H1 (cell line): ENCODE measurements around the gene ZNF398. TPM values are rescaled to one million over a fixed set of nuclear protein-coding genes. Genes with fewer than 3 reads are reported as not detected.

Source experiments
- EGR1 ChIP-seq: IDR thresholded peaks from 2 replicates; pipeline ENCODE4 v1.6.1; 2011; ENCODE audit warnings: low read depth, low read length, borderline replicate concordance
- GABPA ChIP-seq: IDR thresholded peaks from 2 replicates; pipeline ENCODE4 v1.6.1; 2011; ENCODE audit warnings: mild to moderate bottlenecking, low read length, moderate library complexity, borderline replicate concordance; ENCODE audit not compliant: insufficient read depth
- KDM5A ChIP-seq: fragments of 200-600 bp; IDR thresholded peaks from 2 replicates; pipeline ENCODE4 v1.7.1; 2012; ENCODE audit warnings: mild to moderate bottlenecking, low read length, inconsistent platforms, mixed read lengths
- POLR2A ChIP-seq, 2 experiments: IDR thresholded peaks; 1 replicate in 1 of 2; 2 replicates in 1 of 2; pipeline ENCODE4 v1.6.1; 2011; ENCODE audit warnings: low read depth in 2 of 2, low read length in 2 of 2, mild to moderate bottlenecking in 2 of 2; ENCODE audit errors: control extremely low read depth in 1 of 2
- POU5F1 ChIP-seq: IDR thresholded peaks from 2 replicates; pipeline ENCODE4 v1.6.1; 2011; ENCODE audit warnings: low read depth, mild to moderate bottlenecking, low read length, moderate library complexity
- RAD21 ChIP-seq, 2 experiments: IDR thresholded peaks in 1 of 2; conservative IDR thresholded peaks in 1 of 2; 2 replicates each; pipeline ENCODE4 v1.6.1; 2011; ENCODE audit warnings: low read depth in 2 of 2, low read length in 2 of 2, improper control_type of control experiment in 1 of 2, inconsistent platforms in 1 of 2, mild to moderate bottlenecking in 1 of 2, moderate library complexity in 1 of 2
- polyA plus RNA-seq, 7 experiments: library from polyadenylated mRNA; depleted of rRNA in 3 of 7; stranded (reverse) in 5 of 7; unstranded in 2 of 7; fragments of >200 nt in 5 of 7; fragments of 200-250 nt in 2 of 7; gene quantifications; 1 replicate in 5 of 7; 2 replicates in 1 of 7; 4 replicates in 1 of 7; pipeline versions ENCODE4 v1.2.1 to v1.2.3, GENCODE V29; 2011 to 2013; ENCODE audit warnings: missing spikeins in 2 of 7, mixed read lengths in 2 of 7
- small RNA-seq: library from polyadenylated mRNA; stranded (forward); fragments of <200 nt; extraction: miRNeasy Mini kit (QIAGEN cat#:217004); gene quantifications from one replicate; pipeline ENCODE3, GENCODE V24; 2013; ENCODE audit not compliant: insufficient read depth
- total RNA-seq: library from RNA; stranded (reverse); fragmentation: NEBNext Ultra II Directional; extraction: Animal tissue kit (Norgen Biotek cat#: 25700); gene quantifications from 2 replicates; pipeline ENCODE4 v1.2.1, GENCODE V29; 2021
- TF ChIP-seq, protein P1 (sequence below): IDR thresholded peaks from 2 replicates; pipeline ENCODE4 v1.6.1; 2011; ENCODE audit warnings: low read depth, mild to moderate bottlenecking, low read length; ENCODE audit not compliant: insufficient read depth

Gene ZNF398
- total and polyA plus RNA-seq, 2 of the 8 experiments (the other 6 are each of a cell fraction or from before 2014, with no cell fraction given): 52.7 to 63.5 TPM

DNA sequence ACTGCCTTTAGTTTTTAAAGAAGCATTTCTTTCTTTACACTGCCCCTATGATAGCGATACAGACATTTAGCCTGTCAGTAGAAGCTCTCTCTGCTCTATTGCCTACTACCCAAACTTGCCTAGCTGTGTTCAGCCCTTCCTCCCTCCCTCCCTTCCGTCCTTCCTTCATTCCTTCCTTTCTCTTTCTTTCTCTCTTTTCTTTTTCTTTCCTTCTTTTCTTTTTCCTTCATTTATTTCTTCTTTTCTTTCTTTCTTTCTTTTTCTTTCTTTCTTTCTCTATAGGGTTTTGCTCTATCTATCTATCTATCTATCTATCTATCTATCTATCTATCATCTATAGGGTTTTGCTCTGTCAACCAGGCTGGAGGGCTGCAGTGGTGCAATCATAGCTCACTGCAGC is 85.1 kb downstream of the ZNF398 start (continued):
- TF ChIP-seq EGR1 (no peak), POU5F1 (no peak), RAD21 (IDR thresholded peaks at IDR 0.05 in 1 of 2, conservative IDR thresholded peaks at IDR 0.05 in 1 of 2; ENCODE audit: low read depth in 2 of 2, low read length in 2 of 2) (no peak), KDM5A (no peak), POLR2A (IDR thresholded peaks at IDR 0.05; ENCODE audit: control extremely low read depth in 1 of 2, low read depth in 2 of 2, low read length in 2 of 2) (no peak), GABPA (no peak)
- TF ChIP-seq, protein P1, sequence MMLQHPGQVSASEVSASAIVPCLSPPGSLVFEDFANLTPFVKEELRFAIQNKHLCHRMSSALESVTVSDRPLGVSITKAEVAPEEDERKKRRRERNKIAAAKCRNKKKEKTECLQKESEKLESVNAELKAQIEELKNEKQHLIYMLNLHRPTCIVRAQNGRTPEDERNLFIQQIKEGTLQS: no peak
- TF ChIP-seq, all 59 proteins: peak for 0

Small RNA genes within 50 kb of the gene (small RNA-seq; reads per million reads assigned to genes)
- not detected for gene AC004890.1
- 0.69 reads per million for gene RN7SL521P

Other genes starting within 250 kb of the ZNF398 start
- gene PDIA4, start 118.9 kb upstream of the ZNF398 start, total RNA-seq: 303 and 308 TPM in 2 replicates
- gene PDIA4, start 118.9 kb upstream of the ZNF398 start, polyA plus RNA-seq (2011; rRNA removed): 108 and 119 TPM in 2 replicates
- 15.8 and 16.3 TPM in 2 replicates for gene ZNF786, start 56.7 kb upstream of the ZNF398 start, total RNA-seq
- gene ZNF786, start 56.7 kb upstream of the ZNF398 start, polyA plus RNA-seq (2011; rRNA removed): 7.7 and 8.3 TPM in 2 replicates
- 4.0 and 6.1 TPM in 2 replicates for gene ZNF425, start 21.1 kb upstream of the ZNF398 start, total RNA-seq
- gene ZNF425, start 21.1 kb upstream of the ZNF398 start, polyA plus RNA-seq (2011; rRNA removed): 3.4 and 4.5 TPM in 2 replicates
- gene ZNF282, start 48.1 kb downstream of the ZNF398 start, total RNA-seq: 35.7 and 36.3 TPM in 2 replicates
- 16.9 and 22.3 TPM in 2 replicates for gene ZNF282, start 48.1 kb downstream of the ZNF398 start, polyA plus RNA-seq (2011; rRNA removed)
- 19.3 and 20.1 TPM in 2 replicates for gene ZNF212, start 92.2 kb downstream of the ZNF398 start, total RNA-seq
- 6.7 and 9.1 TPM in 2 replicates for gene ZNF212, start 92.2 kb downstream of the ZNF398 start, polyA plus RNA-seq (2011; rRNA removed)
- 7.3 and 8.3 TPM in 2 replicates for gene ZNF783, start 114.7 kb downstream of the ZNF398 start, total RNA-seq
- 8.2 and 10.3 TPM in 2 replicates for gene ZNF783, start 114.7 kb downstream of the ZNF398 start, polyA plus RNA-seq (2011; rRNA removed)